Neural cell (in vitro differentiated cells): ENCODE data around the gene FLT1. TPM values are rescaled to one million over a fixed set of nuclear protein-coding genes. Genes with fewer than 3 reads are reported as not detected.

Experiments used
- H2AFZ ChIP-seq: fragments of 200-600, 300-800 bp; sonication (generic), shearing (Covaris generic); 2 replicates; pipeline ENCODE4 v1.6.0; 2014; ENCODE audit warnings: low read depth, mild to moderate bottlenecking, antibody characterized with exemption, low read length, moderate library complexity
- H3F3A ChIP-seq: fragments of 200-600 bp; shearing (Covaris generic); 2 replicates; pipeline ENCODE4 v1.6.1; 2016; ENCODE audit warnings: mild to moderate bottlenecking, moderate library complexity, mixed read lengths, antibody characterized with exemption, low read length; ENCODE audit not compliant: insufficient read depth, poor library complexity, severe bottlenecking
- H3K27ac ChIP-seq: fragments of 200-600, 300-800 bp; sonication (generic), shearing (Covaris generic); 2 replicates; pipeline ENCODE4 v1.5.1; 2014; ENCODE audit warnings: mild to moderate bottlenecking, low read length, moderate library complexity
- H3K27me3 ChIP-seq: fragments of 300-800, 200-600 bp; sonication (generic), shearing (Covaris generic); 2 replicates; pipeline ENCODE4 v1.6.0; 2014; ENCODE audit warnings: mild to moderate bottlenecking, low read depth, low read length, moderate library complexity; ENCODE audit not compliant: insufficient read depth
- H3K36me3 ChIP-seq: fragments of 300-800, 200-600 bp; sonication (generic), shearing (Covaris generic); 2 replicates; pipeline ENCODE4 v1.5.1; 2014; ENCODE audit warnings: mild to moderate bottlenecking, antibody characterized with exemption, low read length, moderate library complexity; ENCODE audit not compliant: insufficient read depth
- H3K4me2 ChIP-seq: fragments of 300-800, 200-600 bp; sonication (generic), shearing (Covaris generic); 2 replicates; pipeline ENCODE4 v1.6.0; 2014; ENCODE audit warnings: mild to moderate bottlenecking, low read length
- H3K4me3 ChIP-seq: fragments of 300-800, 200-600 bp; sonication (generic), shearing (Covaris generic); 2 replicates; pipeline ENCODE4 v1.5.1; 2014; ENCODE audit warnings: mild to moderate bottlenecking, low read length, moderate library complexity
- H3K79me2 ChIP-seq: fragments of 200-600 bp; shearing (Covaris generic); replicated peaks from 2 replicates; pipeline ENCODE4 v1.6.0; 2014; ENCODE audit warnings: mild to moderate bottlenecking, low read length, moderate library complexity; ENCODE audit not compliant: insufficient read depth
- H3K9ac ChIP-seq: fragments of 300-800, 200-600 bp; sonication (generic), shearing (Covaris generic); 2 replicates; pipeline ENCODE4 v1.6.1; 2016; ENCODE audit warnings: mild to moderate bottlenecking, low read length, mixed read lengths
- H3K9me2 ChIP-seq: fragments of 200-600 bp; shearing (Covaris generic); 2 replicates; pipeline ENCODE4 v1.6.1; 2016; ENCODE audit warnings: mild to moderate bottlenecking, low read length, mixed read lengths; ENCODE audit not compliant: insufficient read depth
- H3K9me3 ChIP-seq: fragments of 200-600, 300-800 bp; sonication (generic), shearing (Covaris generic); 2 replicates; pipeline ENCODE4 v1.6.1; 2016; ENCODE audit warnings: mild to moderate bottlenecking, mixed run types, low read length, moderate library complexity, mixed read lengths
- H4K20me1 ChIP-seq: fragments of 200-600 bp; shearing (Covaris generic); 2 replicates; pipeline ENCODE4 v1.6.1; 2016; ENCODE audit warnings: mild to moderate bottlenecking, mixed run types; ENCODE audit not compliant: insufficient read depth
- CTCF ChIP-seq: fragments of 450-650 bp; IDR thresholded peaks from 2 replicates; pipeline ENCODE4 v1.5.1; 2014; ENCODE audit warnings: antibody characterized with exemption, mild to moderate bottlenecking, moderate library complexity; ENCODE audit not compliant: poor library complexity, severe bottlenecking
- EP300 ChIP-seq: fragments of 450-650 bp; conservative IDR thresholded peaks from 2 replicates; pipeline ENCODE4 v1.6.1; 2014; ENCODE audit warnings: antibody characterized with exemption, mild to moderate bottlenecking, moderate library complexity; ENCODE audit not compliant: poor library complexity, severe bottlenecking
- EZH2 ChIP-seq: fragments of 200-600, 300-800 bp; shearing (Covaris generic), sonication (generic); IDR thresholded peaks from 2 replicates; pipeline ENCODE4 v1.6.1; 2014; ENCODE audit warnings: antibody characterized with exemption, low read length, borderline replicate concordance, mild to moderate bottlenecking; ENCODE audit not compliant: insufficient read depth, poor library complexity, severe bottlenecking
- MXI1 ChIP-seq: fragments of 450-650 bp; conservative IDR thresholded peaks from 2 replicates; pipeline ENCODE4 v1.6.1; 2014; ENCODE audit warnings: antibody characterized with exemption, mild to moderate bottlenecking; ENCODE audit not compliant: poor library complexity, severe bottlenecking
- POLR2AphosphoS5 ChIP-seq: IDR thresholded peaks from 2 replicates; pipeline ENCODE4 v1.6.1; 2012
- RAD21 ChIP-seq: fragments of 450-650 bp; conservative IDR thresholded peaks from 2 replicates; pipeline ENCODE4 v1.6.1; 2014; ENCODE audit warnings: antibody characterized with exemption, mild to moderate bottlenecking, moderate library complexity
- REST ChIP-seq: IDR thresholded peaks from 2 replicates; pipeline ENCODE4 v1.6.1; 2012; ENCODE audit warnings: borderline replicate concordance
- SMC3 ChIP-seq: fragments of 450-650 bp; conservative IDR thresholded peaks from 2 replicates; pipeline ENCODE4 v1.6.1; 2014; ENCODE audit warnings: antibody characterized with exemption, mild to moderate bottlenecking, moderate library complexity; ENCODE audit not compliant: poor library complexity
- TAF1 ChIP-seq: IDR thresholded peaks from 2 replicates; pipeline ENCODE4 v1.6.1; 2012; ENCODE audit warnings: low read depth
- polyA plus RNA-seq: library from polyadenylated mRNA; depleted of rRNA; stranded (reverse); fragments of >200 nt; gene quantifications from 2 replicates; pipeline ENCODE4 v1.2.3, GENCODE V29; 2014

Gene FLT1
- polyA plus RNA-seq, 1 donor from 2014 or later = not detected

- no peaks in the 10 kb centered on the region for H4K20me1 ChIP-seq
- H3K9me3 ChIP-seq = no peaks in the 10 kb centered on the region
- H3K4me3 ChIP-seq = no peak overlapping the region
- H3K9me2 ChIP-seq = no peaks in the 10 kb centered on the region
- H3K27ac ChIP-seq = no peak overlapping the region
- H3K36me3 ChIP-seq = no peaks in the 10 kb centered on the region
- H2AFZ ChIP-seq = no peak overlapping the region
- H3F3A ChIP-seq = no peaks in the 10 kb centered on the region
- no peaks in the 10 kb centered on the region for H3K79me2 ChIP-seq
- no peaks in the 10 kb centered on the region for H3K27me3 ChIP-seq
- H3K9ac ChIP-seq = no peak overlapping the region
- TF ChIP-seq TAF1 = no peak
- H3K4me2 ChIP-seq = no peak overlapping the region
These were observed 84.8 kb downstream of the FLT1 start for GRCh38 chr13:28410096-28410495.

GRCh38 chr13:28409648-28410047, 85.3 kb downstream of the FLT1 start:
- no peak for TF ChIP-seq EZH2
- TF ChIP-seq TAF1 = no peak
- no peak for TF ChIP-seq POLR2AphosphoS5
- H3K27ac ChIP-seq = no peak overlapping the region
- no peaks in the 10 kb centered on the region for H3K79me2 ChIP-seq

GRCh38 chr13:28408863-28409262, 86.1 kb downstream of the FLT1 start:
- Histone ChIP-seq H3K4me2 (no peak overlapping the region), H3K9me3 (no peaks in the 10 kb centered on the region)
- no peak for TF ChIP-seq SMC3
- TF ChIP-seq CTCF = no peak
- TF ChIP-seq MXI1 = no peak
- no peak for TF ChIP-seq TAF1
- TF ChIP-seq RAD21 = no peak
- TF ChIP-seq EZH2 = no peak
- TF ChIP-seq EP300 = no peak
- no peak for TF ChIP-seq REST
- TF ChIP-seq POLR2AphosphoS5 = no peak

More at GRCh38 chr13:28409648-28410047, 85.3 kb downstream of the FLT1 start:
- no peak overlapping the region for H2AFZ ChIP-seq
- no peak overlapping the region for H3K9ac ChIP-seq
- no peaks in the 10 kb centered on the region for H3K36me3 ChIP-seq
- H4K20me1 ChIP-seq = no peaks in the 10 kb centered on the region
- H3K4me3 ChIP-seq = no peak overlapping the region
- H3K4me2 ChIP-seq = no peak overlapping the region
- H3K9me3 ChIP-seq = no peaks in the 10 kb centered on the region
- H3K9me2 ChIP-seq = no peaks in the 10 kb centered on the region
- H3F3A ChIP-seq = no peaks in the 10 kb centered on the region
- H3K27me3 ChIP-seq = no peaks in the 10 kb centered on the region

More at GRCh38 chr13:28408863-28409262, 86.1 kb downstream of the FLT1 start:
- no peaks in the 10 kb centered on the region for H3K27me3 ChIP-seq
- H3F3A ChIP-seq = no peaks in the 10 kb centered on the region
- no peaks in the 10 kb centered on the region for H4K20me1 ChIP-seq
- no peak overlapping the region for H2AFZ ChIP-seq
- H3K79me2 ChIP-seq = no peaks in the 10 kb centered on the region
- H3K36me3 ChIP-seq = no peaks in the 10 kb centered on the region
- H3K4me3 ChIP-seq = no peak overlapping the region
- H3K9me2 ChIP-seq = no peaks in the 10 kb centered on the region
- no peak overlapping the region for H3K27ac ChIP-seq
- H3K9ac ChIP-seq = no peak overlapping the region
